Left renal pelvis (tissue), 4 donors: ENCODE measurements around the gene ACAA1. TPM values are rescaled to one million over a fixed set of nuclear protein-coding genes. Genes with fewer than 3 reads are reported as not detected.
"Not testable (repeated sequence)": the region's sequence is repeated elsewhere in the genome, so short reads cannot be mapped to it uniquely, and the experiment has no call there.

Experiments
- DNase-seq, 4 donors: peaks; one replicate each; pipeline ENCODE4 v3.0.0-alpha.2; 2013; ENCODE audit warnings: low read depth in 4 of 4, low spot score in 3 of 4
- polyA plus RNA-seq, 4 donors: library from polyadenylated mRNA; unstranded; fragments of 120-200 nt; gene quantifications; one replicate each; pipeline ENCODE4 v1.2.1, GENCODE V29; 2013; ENCODE audit not compliant: insufficient read length in 4 of 4

ACAA1 gene, protein sequence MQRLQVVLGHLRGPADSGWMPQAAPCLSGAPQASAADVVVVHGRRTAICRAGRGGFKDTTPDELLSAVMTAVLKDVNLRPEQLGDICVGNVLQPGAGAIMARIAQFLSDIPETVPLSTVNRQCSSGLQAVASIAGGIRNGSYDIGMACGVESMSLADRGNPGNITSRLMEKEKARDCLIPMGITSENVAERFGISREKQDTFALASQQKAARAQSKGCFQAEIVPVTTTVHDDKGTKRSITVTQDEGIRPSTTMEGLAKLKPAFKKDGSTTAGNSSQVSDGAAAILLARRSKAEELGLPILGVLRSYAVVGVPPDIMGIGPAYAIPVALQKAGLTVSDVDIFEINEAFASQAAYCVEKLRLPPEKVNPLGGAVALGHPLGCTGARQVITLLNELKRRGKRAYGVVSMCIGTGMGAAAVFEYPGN
- polyA plus RNA-seq = 100 to 1,000 TPM in 2 of 4 donors, 10 to 100 TPM in 2; 42.3 to 142 (median 114) TPM

DNA sequence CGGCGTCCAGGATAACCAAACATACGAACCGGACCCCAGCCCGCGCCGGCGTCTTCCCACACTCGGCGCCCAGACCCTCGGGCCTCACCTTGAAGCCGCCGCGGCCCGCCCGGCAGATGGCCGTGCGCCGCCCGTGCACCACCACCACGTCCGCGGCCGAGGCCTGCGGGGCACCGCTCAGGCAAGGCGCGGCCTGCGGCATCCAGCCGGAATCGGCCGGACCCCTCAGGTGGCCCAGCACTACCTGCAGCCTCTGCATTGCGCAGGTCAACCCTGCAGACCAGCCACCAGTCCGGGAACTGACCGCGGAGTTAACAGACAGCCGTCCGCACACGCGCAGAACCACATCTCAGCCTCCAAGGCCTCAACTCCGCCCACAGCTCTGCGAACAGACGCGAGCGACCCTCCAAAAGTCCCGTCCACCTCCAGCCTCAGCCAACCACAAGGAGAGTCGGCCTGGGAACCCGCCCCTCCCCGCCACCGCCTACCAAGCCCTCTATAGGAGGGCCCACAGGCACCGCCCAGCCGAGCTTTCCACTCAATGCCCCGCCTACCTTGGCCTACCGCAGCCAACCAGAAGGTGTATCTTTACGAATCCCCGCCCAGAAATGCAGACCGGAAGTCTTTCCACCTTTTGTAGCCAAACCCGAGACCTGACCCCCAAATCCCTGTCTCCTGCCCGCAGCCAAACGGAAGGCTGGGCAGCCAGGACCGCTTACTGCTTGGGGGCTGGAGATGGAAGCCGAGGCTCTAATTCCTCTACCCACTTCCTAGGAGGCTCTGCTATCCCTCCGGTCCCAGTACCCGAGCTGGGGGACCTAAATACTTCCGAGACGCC lies at the start of gene ACAA1:
Gene ACAA1 (minus strand): TSS at position 351 of the 838 bp plus-strand sequence. CDS start 92 bp downstream, at position 259.
- peak; percentile 96 to 97 (median 96) for DNase-seq

DNA sequence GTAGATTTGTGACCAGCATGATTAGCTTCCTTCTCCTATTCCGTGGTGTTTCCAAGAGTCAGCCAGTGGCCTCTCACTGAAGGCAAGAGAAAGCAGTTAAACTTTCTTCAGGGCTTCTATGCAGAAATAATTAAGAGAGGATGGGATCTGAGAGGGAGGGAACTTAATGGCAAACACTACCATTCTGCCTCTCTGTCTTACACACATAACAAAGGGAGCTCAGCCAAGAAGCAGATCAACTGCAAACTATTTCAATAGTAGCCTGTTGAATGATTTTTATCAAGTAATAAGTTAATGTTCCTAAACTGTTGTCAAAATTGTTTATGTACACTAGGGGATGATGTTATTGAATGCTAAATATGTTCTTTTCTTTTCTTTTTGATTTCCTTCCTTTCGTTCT lies 40.3 kb upstream of the ACAA1 start:
- no peak for DNase-seq

DNA sequence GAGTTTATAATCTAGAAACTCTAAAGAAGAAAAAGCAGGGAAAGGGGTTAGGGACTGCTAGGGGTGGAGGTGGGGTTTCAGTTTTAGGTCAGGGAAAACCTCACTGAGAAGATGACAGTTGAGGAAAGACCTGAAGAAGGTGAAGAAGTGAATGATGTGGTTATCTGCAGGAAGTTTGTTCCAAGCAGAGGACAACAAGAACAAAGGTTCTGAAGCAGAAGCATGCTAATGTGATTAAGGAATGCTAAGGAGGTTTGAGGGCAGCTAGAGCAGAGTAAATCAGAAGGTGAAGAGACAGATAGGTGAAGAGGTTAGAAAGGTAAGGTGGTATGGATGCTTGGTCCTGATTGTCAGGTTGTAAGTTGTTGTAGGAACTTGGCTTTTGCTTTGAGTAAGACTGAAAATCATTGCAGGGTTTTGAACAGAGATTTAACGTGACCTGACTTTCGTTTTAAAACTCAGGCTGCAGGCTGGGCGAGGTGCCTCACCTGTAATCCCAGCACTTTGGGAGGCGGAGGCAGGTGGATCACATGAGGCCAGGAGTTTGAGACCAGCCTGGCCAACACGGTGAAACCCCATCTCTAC lies 37.0 kb upstream of the ACAA1 start:
- DNase-seq = no peak

DNA sequence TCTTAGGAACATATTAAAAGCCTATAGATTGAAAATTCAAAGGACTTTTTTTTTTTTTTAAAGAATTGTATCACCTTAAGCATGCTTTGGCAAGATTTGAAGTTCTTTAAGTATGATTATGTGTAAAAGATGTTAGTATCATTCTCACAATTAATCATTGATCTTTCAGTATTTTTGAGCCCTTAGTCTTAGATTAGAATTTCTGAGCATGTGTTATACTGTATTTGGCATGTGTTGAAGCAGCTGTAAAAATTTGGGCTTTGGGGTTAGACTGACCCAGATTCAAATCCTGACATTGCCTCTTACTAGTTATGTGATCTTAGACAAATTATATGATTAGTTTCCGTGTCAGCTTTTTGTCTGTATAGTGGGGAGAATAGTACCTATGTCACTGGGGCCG lies 34.7 kb upstream of the ACAA1 start:
- no peak for DNase-seq

DNA sequence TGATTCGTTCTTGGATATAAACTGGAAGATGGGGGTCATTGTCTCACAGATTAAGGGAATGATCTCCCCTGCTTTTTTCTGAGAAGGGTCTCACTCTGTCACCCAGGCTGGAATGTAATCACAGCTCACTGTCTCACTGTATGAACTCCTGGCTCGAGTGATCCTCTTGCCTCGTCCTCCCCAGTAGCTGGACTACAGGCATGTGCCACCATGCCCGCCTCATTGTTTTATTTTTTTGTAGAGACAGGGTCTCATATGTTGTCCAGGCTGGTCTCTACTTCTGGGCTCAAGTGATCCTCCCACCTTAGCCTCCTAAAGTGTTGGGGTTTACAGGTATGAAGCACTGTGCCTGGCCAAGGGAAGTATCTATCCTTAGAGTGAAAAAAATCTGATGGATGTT lies 33.8 kb upstream of the ACAA1 start:
- DNase-seq = no peak

DNA sequence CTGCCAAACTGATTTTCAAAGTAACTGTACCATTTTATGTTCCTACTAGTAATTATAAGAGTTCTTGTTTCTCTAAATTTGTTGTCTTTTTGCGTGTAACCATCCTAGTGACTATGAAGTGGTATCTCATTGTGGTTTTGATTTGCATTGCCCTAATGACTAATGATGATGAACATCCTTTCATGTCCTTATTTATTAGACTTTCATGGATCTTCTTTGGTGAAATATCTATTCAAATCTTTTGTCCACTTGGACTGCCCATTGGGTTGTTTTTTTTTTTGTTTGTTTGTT lies 32.0 kb upstream of the ACAA1 start:
- DNase-seq = no peak

DNA sequence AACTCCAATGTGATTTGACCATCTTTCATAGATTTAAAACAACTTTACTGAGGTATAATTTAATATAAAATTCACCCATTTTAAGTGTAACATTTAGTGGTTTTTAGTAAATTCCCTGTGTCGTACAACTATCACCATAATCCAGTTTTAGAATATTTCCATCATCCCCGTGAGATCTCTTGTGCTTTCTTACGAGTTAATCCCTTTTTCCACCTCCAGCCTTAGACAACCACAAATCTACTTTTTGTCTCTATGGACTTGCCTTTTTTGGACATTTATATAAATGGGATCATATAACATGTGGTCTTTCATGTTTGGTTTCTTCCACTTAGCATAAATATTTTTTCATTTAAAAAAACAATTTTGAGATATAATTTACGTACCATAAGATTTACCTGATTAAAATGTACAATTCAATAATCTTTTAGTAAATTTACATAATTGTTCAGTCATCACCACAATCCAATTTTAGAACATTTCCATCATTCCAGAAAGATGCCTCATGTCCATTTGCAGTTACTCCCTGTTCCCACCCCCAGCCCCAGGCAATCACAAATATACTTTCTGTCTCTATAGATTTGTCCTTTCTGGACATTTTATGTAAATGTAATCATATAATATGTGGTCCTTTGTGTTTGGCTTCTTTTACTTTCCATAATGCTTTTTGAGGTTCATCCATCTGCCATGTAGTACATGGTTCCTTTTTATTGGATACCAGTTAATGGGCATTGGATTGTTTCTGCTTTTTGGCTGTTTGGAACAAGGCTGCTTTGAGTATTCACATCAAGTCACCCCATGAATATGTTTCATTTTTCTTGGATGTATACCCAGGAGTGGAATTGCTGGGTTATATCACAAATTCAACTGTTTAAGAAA lies 31.5 kb upstream of the ACAA1 start:
- DNase-seq = no peak

DNA sequence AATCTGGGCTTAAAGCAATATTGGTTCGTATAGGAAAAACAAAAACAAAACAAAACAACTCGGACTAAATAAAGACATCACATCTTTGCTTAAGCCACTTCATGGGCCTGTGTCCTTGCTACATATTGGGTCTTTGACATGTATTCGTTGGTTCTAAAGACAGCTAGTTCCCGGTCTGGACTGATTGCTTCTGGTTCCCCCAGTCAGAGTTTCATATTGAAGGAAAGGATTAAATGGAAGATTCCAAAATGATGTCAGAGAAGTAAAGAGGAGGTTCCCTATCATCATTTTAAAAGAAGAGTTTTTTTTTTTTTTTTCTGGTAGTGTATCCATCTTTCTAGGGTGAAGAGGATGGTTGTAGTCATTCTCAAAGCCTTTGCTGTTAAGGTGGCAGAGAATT lies 30.7 kb upstream of the ACAA1 start:
- DNase-seq = no peak

DNA sequence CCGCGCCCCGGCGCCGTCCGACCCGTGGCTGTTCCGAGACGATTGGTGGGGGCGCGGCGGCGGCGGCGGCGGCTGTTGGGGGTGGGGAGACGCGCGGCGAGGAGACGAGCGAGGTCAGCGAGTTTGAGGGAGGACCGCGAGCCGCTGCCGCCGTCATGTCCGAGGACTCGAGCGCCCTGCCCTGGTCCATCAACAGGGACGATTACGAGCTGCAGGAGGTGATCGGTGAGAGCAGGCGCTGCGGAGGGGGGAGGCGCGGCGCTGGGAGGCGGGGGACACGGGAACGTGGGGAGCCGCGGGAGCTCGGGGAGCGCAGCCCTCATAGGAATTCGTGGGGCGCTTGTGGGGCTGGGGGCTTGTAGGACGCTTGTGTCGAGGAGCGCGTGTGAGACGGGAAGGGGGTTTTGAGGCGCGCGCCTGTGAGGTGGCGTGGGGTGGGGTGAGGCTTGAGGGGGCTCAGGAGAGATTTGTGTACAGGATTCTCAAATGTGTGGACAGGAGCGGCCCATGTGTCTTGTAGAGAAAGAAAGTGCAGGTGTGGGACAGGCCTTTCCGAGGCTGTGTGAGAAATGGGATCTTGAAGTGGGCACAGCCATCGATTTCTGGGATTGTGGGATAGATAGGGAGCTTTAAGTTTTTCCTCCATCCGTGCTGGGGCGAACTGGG lies 28.9 kb upstream of the ACAA1 start:
- DNase-seq = no peak

DNA sequence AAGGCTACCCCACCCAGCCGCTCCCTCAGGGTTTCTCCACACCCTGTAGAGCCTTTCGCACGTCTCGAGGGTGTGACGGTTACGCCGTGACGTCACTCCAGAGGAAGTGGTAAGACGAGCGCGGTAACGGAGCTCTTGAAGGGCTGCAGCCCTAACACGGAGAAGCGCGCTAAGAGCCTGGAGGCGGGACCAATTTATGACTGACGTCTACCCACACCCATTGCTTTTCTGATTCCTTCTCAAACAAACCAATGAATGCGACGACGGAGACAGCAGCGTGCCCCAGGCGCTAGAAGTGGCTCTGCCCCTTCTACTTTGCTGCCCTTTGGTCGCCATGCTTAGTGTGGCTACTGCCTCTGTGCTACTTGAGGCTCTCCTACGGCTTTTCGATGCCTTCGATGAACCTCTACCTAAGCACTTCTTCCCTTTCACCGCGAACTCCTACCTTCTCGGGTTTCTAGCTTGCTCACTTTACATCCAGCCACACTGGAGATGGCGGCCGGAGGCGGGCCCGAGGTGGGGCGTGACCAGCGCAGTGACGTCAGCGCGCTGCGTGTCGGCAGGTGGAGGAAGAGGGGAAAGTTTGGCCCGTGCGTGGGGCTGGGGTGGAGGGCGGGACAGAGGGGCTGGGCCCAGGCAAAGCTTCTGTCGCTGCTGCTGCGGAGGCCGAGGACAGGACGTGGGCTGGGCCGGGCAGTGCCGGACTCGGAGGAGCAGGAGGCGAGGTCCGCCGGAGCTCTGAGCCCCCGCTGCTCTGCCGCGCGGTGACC lies 28.2 kb upstream of the ACAA1 start, which contains the start of gene OXSR1:
Gene OXSR1 (plus strand): TSS at position 586 of the 770 bp plus-strand sequence. CDS start 340 bp downstream, outside the sequence.
- DNase-seq = peak; percentile 98 to 99 (median 99)

DNA sequence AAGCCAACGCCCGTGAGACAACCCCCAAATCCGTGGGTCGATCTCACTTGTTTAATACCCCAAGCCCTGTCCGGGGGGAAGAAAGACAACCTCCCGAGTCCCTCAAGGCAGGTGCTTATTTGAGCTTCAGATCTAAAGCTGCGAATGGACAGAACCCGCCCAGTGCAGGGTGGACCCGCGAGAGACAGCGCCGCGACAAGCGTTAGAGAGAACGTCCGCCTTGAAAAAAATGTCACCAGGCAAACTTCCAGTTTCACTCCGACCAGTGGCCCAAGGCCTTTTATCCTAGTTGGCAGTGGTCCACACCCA lies 27.7 kb upstream of the ACAA1 start:
- peak in 1 of 4 donors; percentile 44 for DNase-seq

DNA sequence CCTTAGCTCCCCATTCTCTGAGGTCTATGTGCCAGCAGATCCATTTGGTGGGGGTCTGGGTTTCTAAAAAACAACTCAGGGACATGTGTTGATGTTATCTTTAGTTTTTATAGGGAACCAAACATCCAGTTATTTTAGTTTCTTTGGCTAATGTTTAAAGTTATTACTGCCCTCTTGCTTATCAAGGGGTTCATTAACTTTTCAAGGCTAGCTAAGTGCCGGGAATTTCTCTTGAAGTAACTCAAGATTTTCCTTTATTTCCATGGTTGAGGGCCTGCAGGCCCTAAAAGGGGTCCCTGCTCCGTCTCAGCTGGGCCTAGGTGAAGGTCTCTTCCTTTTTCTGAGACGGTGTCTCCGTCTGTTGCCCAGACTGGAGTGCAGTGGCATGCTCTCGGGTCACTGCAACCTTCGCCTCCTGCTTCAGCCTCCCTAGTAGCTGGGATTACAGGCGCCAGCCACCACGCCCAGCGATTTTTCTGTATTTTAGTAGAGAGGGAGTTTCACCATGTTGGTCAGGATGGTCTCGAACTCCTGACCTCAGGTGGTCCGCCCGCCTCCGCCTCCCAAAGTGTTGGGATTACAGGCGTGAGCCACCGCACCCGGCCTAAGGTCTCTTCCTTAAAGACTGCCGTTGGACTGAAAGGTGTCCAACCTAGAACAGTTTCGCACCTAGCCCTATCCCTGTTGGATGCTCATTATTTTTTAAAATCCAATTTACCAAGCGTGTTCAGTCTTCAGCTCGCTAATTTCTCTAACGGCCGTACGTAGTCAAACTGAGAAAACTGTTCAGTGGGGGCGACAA lies 27.1 kb upstream of the ACAA1 start:
- no peak for DNase-seq

DNA sequence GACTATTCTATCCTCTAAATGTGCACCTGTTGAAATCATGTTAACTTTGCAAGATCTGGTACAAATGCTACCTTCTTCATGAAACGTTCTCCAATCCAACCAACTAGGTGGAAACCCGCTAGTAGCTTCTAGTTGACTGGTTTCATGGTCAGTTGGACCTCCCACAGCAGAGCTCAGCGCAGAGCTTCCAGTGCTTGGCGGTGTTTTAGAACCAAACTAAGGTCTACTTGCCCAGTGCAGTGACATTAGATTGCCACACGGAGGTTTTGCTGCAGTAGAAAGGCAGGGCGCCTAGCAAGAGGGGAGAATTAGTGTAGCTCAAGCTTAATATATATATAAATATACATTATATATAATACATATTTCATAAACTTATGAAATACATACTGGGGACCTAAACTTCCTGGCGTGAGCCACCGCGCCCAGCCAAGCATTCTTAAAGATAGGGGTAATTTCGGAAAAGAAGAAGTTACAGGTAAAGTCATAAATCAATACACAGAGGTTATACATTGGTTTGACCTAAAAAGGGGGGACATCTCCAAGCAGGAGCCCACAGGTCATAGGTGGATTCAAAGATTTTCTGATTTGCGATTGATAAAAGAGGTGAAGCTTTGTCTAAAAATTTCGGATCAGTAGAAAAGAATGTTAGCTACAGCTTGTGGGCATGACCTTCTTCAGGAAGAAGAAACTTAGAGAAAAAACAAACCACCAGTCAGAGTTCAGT lies 26.4 kb upstream of the ACAA1 start:
- no peak for DNase-seq

DNA sequence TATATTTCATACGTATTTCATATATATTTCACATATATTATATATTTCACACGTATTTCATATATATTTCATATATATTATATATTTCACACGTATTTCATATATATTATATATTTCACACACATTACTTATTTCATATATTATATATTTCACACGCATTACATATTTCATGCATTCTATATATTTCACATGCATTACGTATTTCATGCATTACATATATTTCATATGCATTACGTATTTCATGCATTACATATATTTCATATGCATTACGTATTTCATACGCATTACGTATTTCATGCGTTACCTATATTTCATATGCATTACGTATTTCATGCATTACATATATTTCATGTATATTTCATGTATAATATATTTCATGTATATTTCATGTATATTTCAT lies 23.8 kb upstream of the ACAA1 start:
- DNase-seq = not testable (repeated sequence)

DNA sequence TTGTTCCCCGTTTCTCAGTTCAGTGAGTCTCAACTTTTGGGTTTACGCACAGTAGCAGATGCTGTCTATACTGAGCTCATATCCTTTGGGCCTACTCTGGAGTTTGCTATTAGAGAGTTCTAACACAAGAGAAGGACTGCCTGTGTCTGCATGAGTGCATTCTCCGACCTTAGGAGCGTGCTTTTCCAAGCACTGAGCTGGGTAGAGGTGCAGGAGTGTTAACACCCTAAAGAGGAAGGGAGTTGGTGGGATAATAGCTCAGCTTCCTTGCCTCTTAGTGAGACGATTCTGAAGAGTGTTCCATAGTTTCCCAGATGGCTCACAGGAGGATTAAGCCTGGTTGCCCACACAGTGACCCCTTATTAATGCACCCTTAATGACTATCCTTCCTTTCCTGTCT lies 21.5 kb upstream of the ACAA1 start:
- no peak for DNase-seq

DNA sequence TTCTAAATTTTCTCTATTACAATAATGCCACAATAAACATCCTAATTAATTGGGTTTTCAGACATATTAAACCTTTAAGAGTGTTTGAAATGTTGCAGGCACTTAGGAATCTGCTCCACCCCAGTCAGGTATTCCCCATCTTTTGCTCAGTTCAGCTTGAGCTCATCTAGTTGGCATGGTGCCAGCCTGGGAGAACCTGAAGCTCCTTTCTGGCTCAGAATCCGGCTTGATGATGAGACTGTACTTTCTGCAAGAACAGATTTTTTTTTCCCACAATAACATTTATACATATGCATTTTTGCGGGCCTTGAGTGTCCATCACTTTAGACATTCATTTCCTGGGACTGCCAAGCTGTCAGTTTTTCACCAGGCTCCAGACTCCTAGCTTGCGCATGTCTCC lies 20.7 kb upstream of the ACAA1 start:
- DNase-seq = no peak

DNA sequence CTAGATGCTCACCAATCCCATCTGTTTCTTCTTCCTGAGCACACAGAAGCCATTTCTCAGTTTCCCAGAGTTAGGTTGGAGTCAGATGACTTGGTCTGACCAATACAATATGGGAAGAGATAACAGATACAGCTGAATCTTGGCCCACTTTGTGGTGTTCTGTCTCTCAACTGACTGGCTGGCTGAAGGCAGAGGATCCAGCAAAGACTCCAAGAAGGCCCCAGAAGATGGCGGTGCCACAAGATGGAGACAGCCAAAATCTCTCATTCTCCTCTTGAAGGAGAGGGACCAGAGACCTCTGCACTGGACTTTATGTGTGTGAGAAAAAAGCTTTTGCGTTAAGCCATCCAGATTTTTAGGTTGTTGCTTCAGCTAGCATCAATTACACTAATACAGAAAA lies 20.2 kb upstream of the ACAA1 start:
- DNase-seq = no peak

DNA sequence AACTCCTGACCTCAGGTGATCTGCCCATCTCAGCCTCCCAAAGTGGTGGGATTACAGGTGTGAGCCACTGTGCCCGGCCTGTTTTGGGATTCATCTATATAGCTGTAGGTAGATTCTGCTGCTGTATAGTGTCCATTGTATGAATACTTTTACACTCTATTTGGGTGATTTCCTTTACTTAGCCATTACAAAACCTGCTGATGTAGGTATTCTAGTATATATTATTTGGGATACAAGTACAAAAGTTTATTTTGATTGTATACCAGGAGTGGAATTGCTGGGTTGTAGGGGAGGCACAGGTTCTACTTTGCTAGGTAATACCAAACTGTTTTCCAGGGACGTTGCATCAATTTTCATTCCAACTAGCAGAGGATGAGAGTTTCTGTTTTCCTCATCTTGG lies 18.9 kb upstream of the ACAA1 start:
- DNase-seq = no peak
